Tibial nerve (tissue), 4 donors: Measurements from ENCODE around the gene NLRP1.

Experiments
- CTCF ChIP-seq, 5 experiments: fragments of 200-600 bp in 3 of 5; fragments of 450-650 bp in 2 of 5; sonication (generic) in 3 of 5; IDR thresholded peaks; one replicate each; pipeline ENCODE4 v1.5.1; 2016 to 2019; ENCODE audit warnings: antibody characterized with exemption in 5 of 5, mild to moderate bottlenecking in 3 of 5, moderate library complexity in 2 of 5
- EP300 ChIP-seq, 2 donors: sonication (generic); formaldehyde crosslinking; IDR thresholded peaks; one replicate each; pipeline ENCODE4 v1.6.1; 2017; ENCODE audit warnings: antibody characterized with exemption in 2 of 2, mild to moderate bottlenecking in 1 of 2
- POLR2A ChIP-seq, 2 donors: fragments of 450-650 bp; IDR thresholded peaks; one replicate each; pipeline ENCODE4 v1.6.1; 2017; ENCODE audit warnings: antibody characterized with exemption in 2 of 2, mild to moderate bottlenecking in 2 of 2, moderate library complexity in 2 of 2

- TF ChIP-seq CTCF (IDR thresholded peaks at IDR 0.05) (no peak), POLR2A (IDR thresholded peaks at IDR 0.05) (no peak), EP300 (IDR thresholded peaks at IDR 0.05) (no peak)
Measured at GRCh38 chr17:5480962-5481361, 103.3 kb downstream of the NLRP1 start.
